ENCODE data around the gene RAD51B.

DNA sequence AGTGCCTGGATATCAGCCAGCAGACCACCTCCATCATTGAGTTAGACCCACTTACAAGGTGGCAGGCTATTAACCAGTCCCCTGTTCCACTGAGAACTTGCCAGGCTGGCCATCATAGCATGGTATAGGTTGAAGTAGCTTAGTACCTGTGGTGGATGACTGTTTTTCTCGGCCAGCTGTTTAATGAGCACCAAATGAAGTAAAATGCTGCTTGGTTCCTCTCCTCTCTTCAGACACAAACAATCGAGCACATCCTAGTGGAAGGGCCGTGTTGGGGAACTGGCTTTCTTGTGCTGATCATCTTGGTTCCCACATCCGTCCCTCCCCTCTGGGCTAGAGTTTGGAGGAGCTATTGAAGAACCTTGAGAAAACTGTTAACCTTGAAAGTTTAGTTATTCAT lies 486.2 kb downstream of the RAD51B start:
- TF ChIP-seq, protein P1, sequence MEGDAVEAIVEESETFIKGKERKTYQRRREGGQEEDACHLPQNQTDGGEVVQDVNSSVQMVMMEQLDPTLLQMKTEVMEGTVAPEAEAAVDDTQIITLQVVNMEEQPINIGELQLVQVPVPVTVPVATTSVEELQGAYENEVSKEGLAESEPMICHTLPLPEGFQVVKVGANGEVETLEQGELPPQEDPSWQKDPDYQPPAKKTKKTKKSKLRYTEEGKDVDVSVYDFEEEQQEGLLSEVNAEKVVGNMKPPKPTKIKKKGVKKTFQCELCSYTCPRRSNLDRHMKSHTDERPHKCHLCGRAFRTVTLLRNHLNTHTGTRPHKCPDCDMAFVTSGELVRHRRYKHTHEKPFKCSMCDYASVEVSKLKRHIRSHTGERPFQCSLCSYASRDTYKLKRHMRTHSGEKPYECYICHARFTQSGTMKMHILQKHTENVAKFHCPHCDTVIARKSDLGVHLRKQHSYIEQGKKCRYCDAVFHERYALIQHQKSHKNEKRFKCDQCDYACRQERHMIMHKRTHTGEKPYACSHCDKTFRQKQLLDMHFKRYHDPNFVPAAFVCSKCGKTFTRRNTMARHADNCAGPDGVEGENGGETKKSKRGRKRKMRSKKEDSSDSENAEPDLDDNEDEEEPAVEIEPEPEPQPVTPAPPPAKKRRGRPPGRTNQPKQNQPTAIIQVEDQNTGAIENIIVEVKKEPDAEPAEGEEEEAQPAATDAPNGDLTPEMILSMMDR (optimal IDR thresholded peaks at IDR 0.05 in 1 of 3, IDR thresholded peaks at IDR 0.05 in 1 of 3, conservative IDR thresholded peaks at IDR 0.05 in 1 of 3; ENCODE audit: extremely low read depth in 1 of 3, insufficient read depth in 2 of 3, low read length in 3 of 3), result no peak
- no peak for TF ChIP-seq EZH2 (IDR thresholded peaks at IDR 0.05; ENCODE audit: low read length)

Data from keratinocyte (primary cell).